ENCODE results near the gene HS2ST1. TPM values are rescaled to one million over a fixed set of nuclear protein-coding genes. Genes with fewer than 3 reads are reported as not detected.

The HS2ST1 gene
- total RNA-seq, 1 donor from 2014 or later: 8.7 TPM

- no peak overlapping the region for H3K4me3 ChIP-seq (ENCODE audit: low read depth, low read length)
- TF ChIP-seq, protein P1, sequence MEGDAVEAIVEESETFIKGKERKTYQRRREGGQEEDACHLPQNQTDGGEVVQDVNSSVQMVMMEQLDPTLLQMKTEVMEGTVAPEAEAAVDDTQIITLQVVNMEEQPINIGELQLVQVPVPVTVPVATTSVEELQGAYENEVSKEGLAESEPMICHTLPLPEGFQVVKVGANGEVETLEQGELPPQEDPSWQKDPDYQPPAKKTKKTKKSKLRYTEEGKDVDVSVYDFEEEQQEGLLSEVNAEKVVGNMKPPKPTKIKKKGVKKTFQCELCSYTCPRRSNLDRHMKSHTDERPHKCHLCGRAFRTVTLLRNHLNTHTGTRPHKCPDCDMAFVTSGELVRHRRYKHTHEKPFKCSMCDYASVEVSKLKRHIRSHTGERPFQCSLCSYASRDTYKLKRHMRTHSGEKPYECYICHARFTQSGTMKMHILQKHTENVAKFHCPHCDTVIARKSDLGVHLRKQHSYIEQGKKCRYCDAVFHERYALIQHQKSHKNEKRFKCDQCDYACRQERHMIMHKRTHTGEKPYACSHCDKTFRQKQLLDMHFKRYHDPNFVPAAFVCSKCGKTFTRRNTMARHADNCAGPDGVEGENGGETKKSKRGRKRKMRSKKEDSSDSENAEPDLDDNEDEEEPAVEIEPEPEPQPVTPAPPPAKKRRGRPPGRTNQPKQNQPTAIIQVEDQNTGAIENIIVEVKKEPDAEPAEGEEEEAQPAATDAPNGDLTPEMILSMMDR (conservative IDR thresholded peaks at IDR 0.05; ENCODE audit: low read depth, low read length): no peak
Observed at GRCh38 chr1:87144981-87145380, 230.5 kb downstream of the HS2ST1 start.

GRCh38 chr1:87146538-87146937, 232.1 kb downstream of the HS2ST1 start:
- no peak for DNase-seq (ENCODE audit: low read depth)
- no peak overlapping the region for H3K4me3 ChIP-seq (ENCODE audit: low read depth, low read length)
- TF ChIP-seq, protein P1 (conservative IDR thresholded peaks at IDR 0.05; ENCODE audit: low read depth, low read length): no peak

More at GRCh38 chr1:87144981-87145380, 230.5 kb downstream of the HS2ST1 start:
- no peak for DNase-seq (ENCODE audit: low read depth)

GRCh38 chr1:87146986-87147385, 232.6 kb downstream of the HS2ST1 start:
- TF ChIP-seq, protein P1 (conservative IDR thresholded peaks at IDR 0.05; ENCODE audit: low read depth, low read length): no peak
- no peak for DNase-seq (ENCODE audit: low read depth)
- H3K4me3 ChIP-seq (ENCODE audit: low read depth, low read length): no peak overlapping the region

DNA sequence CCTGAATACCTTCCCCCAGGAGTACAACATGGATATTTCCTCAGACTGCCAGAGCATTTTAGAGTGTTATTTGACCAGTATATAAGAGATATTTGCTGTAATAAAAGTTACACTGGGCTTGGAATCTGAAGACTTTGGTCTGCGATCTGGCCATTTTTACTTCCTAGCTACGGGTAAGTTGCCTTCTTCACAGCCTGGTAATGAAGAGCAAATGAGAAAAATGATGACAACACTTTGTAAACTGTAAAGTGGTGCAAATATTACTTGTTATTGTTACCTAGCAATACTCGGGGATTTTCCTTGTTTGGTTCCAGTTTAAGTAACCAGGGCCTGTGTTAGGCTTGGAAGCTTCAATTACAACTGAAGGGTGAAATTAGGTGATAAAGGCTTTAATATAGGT, 233.4 kb downstream of the HS2ST1 start:
- DNase-seq (ENCODE audit: low read depth): no peak
- H3K4me3 ChIP-seq (ENCODE audit: low read depth, low read length): no peak overlapping the region
- TF ChIP-seq, protein P1 (conservative IDR thresholded peaks at IDR 0.05; ENCODE audit: low read depth, low read length): no peak

DNA sequence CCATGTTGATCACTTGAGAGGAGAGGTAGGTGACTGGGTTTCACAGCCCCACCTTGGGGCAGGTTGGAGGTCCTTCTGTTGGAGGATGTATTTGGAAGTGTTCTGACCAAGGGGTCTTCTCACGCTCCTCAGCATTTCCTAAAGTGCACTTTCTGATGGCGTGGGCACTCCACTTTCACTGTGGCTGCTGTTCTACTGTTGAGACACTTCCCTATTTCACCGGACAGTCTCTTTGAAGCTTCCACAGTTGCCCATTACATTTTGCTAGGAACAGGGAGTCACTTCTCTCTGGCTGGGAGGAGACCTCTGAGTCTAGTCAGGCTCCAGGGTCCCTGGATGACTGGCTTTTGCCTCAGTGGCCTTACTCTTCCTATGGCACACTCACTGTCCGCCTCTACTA, 234.2 kb downstream of the HS2ST1 start:
- DNase-seq (ENCODE audit: low read depth): no peak
- no peak overlapping the region for H3K4me3 ChIP-seq (ENCODE audit: low read depth, low read length)
- TF ChIP-seq, protein P1 (conservative IDR thresholded peaks at IDR 0.05; ENCODE audit: low read depth, low read length): no peak

GRCh38 chr1:87149241-87150041, 235.0 kb downstream of the HS2ST1 start:
- no peak overlapping the region for H3K4me3 ChIP-seq (ENCODE audit: low read depth, low read length)
- DNase-seq (ENCODE audit: low read depth): no peak
- TF ChIP-seq, protein P1 (conservative IDR thresholded peaks at IDR 0.05; ENCODE audit: low read depth, low read length): no peak

DNA sequence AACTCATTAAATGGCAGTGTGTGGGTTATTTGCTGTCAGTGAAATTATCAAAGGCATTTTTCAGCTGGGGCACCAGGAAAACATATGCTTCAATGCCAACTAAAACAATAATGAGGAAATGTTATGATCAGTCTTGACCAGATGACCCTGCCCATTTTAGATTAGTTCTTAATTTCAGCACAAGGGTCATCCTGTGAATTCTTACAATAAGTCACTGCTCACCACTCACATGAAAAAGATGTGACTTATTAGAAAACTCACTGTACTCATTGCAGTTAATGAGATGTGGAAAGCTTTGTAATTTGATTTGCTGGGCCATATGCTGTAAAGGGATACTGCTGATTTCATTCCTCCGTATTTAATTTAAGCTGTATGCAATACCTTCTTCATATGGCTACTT, 235.7 kb downstream of the HS2ST1 start:
- H3K4me3 ChIP-seq (ENCODE audit: low read depth, low read length): no peak overlapping the region
- TF ChIP-seq, protein P1 (conservative IDR thresholded peaks at IDR 0.05; ENCODE audit: low read depth, low read length): no peak
- no peak for DNase-seq (ENCODE audit: low read depth)

Measured in epithelial cell of proximal tubule (primary cell).